GM12892 (cell line): ENCODE results near the gene PIK3CA.
"Not testable (repeated sequence)": the region's sequence is repeated elsewhere in the genome, so short reads cannot be mapped to it uniquely, and the experiment has no call there.

ENCODE experiments used
- DNase-seq: peaks from one replicate; pipeline ENCODE4 v3.0.0; 2011; ENCODE audit not compliant: insufficient read length
- FAIRE-seq: peaks from 2 replicates; lab custom pipeline; 2011; peaks lifted over from hg19 to GRCh38; lab: Jason Lieb, UNC
- POLR2A ChIP-seq: IDR thresholded peaks from 2 replicates; pipeline ENCODE4 v1.6.1; 2011; ENCODE audit warnings: low read depth, low read length, control low read depth
- POLR2AphosphoS5 ChIP-seq: IDR thresholded peaks from 2 replicates; pipeline ENCODE4 v1.6.1; 2011; ENCODE audit warnings: low read depth, low read length, control low read depth
- TAF1 ChIP-seq: IDR thresholded peaks from 2 replicates; pipeline ENCODE4 v1.6.1; 2011; ENCODE audit warnings: low read depth, mild to moderate bottlenecking, control low read depth, low read length, borderline replicate concordance

PIK3CA gene

DNA sequence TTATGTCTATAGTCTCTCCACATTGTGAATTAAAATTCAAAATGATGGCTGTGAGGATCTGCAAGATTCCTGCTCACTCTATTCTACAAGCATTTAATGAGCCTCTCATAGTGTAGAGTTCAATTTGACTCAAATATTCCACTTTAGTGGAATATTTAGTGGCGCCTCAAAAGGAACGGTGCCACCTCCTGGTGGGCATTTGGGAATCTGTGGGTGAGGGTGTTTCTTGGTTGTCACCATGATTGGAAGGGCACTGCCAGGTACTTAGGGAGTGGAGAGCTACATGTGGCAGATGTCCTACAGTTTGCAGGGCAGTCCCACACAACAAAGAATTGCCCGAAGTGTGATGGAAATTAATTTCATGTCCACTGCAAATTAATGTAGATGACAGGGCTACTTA is 124.2 kb downstream of the PIK3CA start:
- TF ChIP-seq POLR2A (no peak), POLR2AphosphoS5 (no peak), TAF1 (no peak)
- DNase-seq: no peak
- no peak for FAIRE-seq

DNA sequence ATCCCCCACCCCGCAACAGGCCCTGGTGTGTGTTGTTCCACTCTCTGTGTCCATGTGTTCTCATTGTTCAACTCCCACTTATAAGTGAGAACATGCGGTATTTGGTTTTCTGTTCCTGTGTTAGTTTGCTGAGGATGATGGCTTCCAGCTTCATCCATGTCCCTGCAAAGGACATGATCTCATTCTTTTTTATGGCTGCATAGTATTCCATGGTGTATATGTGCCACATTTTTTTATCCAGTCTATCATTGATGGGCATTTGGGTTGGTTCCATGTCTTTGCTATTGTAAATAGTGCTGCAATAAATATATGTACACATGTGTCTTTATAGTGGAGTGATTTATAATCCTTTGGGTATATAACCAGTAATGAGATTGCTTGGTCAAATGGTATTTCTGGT is 126.3 kb downstream of the PIK3CA start:
- FAIRE-seq, DNase-seq: not testable (repeated sequence)

DNA sequence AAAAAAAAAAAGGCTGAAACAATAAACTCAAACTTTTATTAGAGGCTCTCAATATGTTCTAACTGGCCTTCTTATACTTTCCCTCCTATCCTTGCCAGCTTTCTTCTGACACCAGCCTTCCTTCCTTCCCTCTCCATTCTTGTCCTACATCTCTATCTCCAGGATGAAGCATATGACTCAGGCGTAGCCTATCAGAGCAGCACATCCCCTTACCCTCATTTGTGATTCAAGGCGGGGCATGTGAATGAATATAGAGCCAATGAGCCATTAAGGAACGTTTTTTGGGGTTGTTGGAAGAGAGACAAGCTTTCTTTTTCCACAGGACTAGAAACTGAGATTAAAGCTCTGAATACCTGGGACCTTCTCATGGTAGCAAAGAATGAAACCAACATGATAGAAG is 127.8 kb downstream of the PIK3CA start:
- no peak for TF ChIP-seq POLR2AphosphoS5
- no peak for TF ChIP-seq POLR2A
- no peak for TF ChIP-seq TAF1
- no peak for FAIRE-seq
- DNase-seq: no peak

DNA sequence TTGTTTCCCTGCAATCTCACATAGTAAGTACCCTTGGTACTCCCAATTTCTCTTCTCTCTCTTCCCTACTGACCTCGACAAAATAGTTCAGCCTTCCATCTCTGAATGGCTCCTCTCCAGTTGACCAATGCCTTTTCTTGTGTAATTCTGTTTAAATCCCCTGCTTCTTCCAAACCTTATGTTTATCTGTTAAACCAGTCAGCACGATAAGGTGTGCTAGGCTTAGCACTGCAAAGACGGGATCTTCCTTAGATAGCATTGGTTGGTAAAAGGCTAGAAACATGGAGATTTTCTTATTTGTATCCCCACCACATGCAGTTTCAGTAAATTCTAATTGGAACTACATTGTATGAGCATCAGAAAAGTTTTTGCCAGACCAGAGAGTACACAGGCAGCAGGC is 128.6 kb downstream of the PIK3CA start:
- DNase-seq: no peak
- TF ChIP-seq POLR2A (no peak), TAF1 (no peak), POLR2AphosphoS5 (no peak)
- FAIRE-seq: no peak

DNA sequence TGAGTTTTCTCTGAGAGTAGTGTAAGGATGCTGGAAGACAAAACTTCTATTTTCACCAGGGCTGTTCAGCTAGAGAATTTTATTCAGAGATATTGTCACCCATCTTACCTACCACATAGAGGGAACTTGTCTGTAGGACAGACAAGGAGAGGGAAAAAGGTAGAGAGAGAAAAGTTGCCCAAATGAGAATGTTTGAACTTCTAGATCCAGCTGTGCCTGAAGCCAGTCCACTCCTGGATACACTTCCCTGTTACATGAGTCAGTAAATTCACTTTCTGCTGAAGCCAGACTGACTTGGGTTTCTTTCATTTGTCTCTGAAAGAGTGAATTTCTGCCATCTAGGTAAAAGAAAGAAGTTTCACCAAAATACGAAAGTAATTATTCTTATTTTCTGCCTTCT is 130.0 kb downstream of the PIK3CA start:
- no peak for DNase-seq
- FAIRE-seq: no peak
- TF ChIP-seq TAF1: no peak

DNA sequence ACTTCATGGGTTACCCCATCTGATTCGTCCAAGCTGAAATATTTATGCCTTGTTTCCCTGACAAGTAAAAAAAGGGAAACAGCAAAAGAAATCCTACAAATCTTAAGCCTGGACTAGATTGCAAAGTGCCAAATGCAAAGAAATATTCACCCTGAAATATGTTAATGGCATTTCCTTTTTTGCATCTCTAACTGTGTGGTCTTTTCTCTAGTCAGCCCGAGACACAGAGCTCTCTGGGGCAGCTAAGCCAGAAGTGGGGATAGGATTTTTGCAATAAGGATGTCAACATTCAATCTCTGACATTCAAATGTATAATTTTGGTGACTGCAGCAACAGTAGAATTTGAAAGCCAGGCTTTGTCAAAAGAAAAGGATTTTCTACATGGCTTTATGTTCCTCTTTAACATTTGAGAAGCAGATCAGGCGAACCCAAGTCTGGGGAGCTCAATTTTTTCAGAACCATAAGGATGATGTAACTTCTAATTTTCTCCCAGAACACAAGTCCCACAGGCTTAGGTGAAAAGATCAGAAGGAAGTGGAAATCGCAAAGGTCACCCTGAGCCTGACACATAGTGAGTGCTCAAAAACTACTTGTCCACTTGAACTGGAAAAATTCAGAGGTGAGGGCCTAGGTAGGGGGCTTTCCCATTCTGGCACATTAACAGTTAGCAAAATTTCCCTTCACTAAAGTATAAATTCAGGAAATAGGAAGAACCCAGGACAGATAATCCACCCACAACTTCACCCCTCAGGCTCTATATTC is 131.0 kb downstream of the PIK3CA start:
- TF ChIP-seq TAF1: no peak
- no peak for TF ChIP-seq POLR2AphosphoS5
- TF ChIP-seq POLR2A: no peak
- DNase-seq (no peak), FAIRE-seq (peak; percentile 48)

DNA sequence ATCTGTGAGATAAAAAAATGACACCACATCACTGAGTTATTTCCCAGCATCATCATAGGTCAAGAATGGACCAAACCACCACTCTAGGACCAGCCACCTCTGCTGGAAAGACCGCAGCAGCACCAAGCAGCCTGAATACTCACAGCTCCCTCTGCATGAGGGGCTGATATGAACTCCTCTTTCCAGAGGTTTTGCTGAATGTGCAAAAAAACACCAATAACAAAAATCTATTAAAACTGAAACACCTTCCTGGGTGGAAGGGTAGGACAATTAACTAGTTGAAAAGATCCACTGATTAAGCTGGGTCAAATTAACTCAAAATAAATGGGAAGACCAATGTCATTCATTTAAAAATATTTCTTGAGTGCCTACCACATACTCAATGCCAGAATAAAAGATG is 131.7 kb downstream of the PIK3CA start:
- TF ChIP-seq POLR2A (no peak), POLR2AphosphoS5 (no peak), TAF1 (no peak)
- FAIRE-seq (no peak), DNase-seq (no peak)

DNA sequence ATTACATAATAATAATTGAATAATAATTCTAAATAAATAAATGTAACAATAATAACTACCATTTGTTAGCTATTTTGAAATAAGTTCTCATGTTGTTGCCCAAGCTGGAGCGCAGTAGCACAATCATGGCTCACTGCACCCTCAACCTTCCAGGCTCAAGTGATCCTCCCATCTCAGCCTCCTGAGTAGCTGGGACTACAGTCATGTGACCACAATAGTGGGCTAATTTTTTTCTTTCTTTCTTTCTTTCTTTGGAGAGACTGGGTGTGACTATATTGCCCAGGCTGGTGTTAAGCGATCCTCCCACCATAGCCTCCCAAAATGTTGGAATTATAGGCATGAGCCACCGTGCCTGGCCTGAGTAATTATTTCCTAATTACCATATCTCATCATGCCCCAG is 133.7 kb downstream of the PIK3CA start:
- DNase-seq (no peak), FAIRE-seq (no peak)
- no peak for TF ChIP-seq POLR2A

DNA sequence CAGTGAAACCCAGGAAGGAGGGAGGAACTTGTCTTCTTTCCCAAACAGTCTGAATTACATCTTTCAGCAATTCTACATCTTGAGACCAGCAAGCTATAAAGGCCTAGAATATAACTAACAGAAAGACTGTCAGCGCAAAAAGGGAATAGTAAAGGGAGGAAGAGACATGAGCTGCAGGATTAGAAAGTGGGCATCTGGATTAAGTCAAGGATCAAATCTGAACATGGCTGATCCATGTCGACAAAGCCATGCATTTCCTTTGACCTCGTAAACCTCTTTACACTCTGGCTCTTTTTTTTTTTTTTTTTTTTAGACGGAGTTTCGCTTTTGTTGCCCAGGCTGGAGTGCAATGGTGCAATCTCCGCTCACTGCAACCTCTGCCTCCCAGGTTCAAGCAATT is 138.2 kb downstream of the PIK3CA start:
- DNase-seq (no peak), FAIRE-seq (no peak)
- TF ChIP-seq POLR2A: no peak
- TF ChIP-seq POLR2AphosphoS5: no peak
- TF ChIP-seq TAF1: no peak

DNA sequence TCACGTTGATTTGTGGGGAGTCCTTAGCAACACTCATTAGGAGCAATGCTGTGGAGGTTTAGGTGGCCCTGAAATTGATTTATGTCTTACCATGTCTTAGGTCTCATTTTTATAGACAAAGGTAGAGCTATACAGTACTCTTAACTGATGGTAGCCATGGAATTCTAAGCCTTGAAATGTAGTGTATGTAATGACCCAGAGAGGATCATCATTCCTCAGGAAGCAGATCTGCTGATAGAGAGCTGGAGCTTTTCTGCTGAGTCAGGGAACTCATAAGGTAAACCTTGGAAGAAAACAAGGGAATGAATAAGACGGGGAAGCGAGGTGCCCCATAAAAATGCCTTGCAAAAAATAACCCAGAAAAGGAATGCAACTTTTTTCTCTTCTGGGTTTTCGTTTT is 140.7 kb downstream of the PIK3CA start:
- FAIRE-seq: no peak

DNA sequence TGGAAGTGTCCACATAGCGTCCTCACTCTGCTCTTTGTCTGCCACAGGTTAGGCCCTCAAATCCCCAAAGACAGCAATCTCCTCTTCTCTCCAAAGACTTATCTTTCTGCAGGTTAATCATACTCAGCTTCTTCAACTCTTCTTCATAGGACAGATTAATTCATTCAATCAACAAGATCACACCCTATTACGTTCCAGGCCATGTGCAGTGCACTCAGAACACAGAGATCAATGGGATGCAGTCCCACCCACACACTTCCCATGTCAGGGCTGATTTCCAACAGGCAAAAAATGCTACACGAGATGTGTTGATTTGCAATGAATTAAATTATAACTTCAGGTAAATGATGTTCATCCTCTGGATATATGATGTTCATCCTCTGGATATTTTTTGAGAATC is 141.1 kb downstream of the PIK3CA start:
- TF ChIP-seq POLR2AphosphoS5 (no peak), TAF1 (no peak), POLR2A (no peak)
- FAIRE-seq: no peak

More for the DNA sequence above, 140.7 kb downstream of the PIK3CA start:
- TF ChIP-seq TAF1 (no peak), POLR2AphosphoS5 (no peak), POLR2A (no peak)
- no peak for DNase-seq

More for the DNA sequence above, 141.1 kb downstream of the PIK3CA start:
- no peak for DNase-seq
